ENCODE results near the gene MOCS3. TPM values are rescaled to one million over a fixed set of nuclear protein-coding genes. Genes with fewer than 3 reads are reported as not detected.

Gene MOCS3
- total RNA-seq, 1 donor, result 10.5 TPM

- peaks cover 6% of the 10 kb centered on the region for H3K27me3 ChIP-seq (ENCODE audit: insufficient read depth, low read length)
- no peaks in the 10 kb centered on the region for H3K36me3 ChIP-seq (ENCODE audit: insufficient read depth, low read length)
- H3K9me3 ChIP-seq (ENCODE audit: low read depth, low read length), result no peaks in the 10 kb centered on the region
- DNase-seq (ENCODE audit: insufficient read length, low spot score, missing footprints), result no peak
- TF ChIP-seq CTCF (IDR thresholded peaks at IDR 0.05; ENCODE audit: extremely low read depth, low read depth, low read length), result peak; percentile 94
- peak overlapping the region; percentile 37 for H3K4me2 ChIP-seq (ENCODE audit: insufficient read depth, low read length)
- H3K4me1 ChIP-seq (ENCODE audit: insufficient read depth, low read length), result peaks cover 30% of the 10 kb centered on the region
- H2AFZ ChIP-seq (ENCODE audit: low read length), result peak overlapping the region; percentile 64
- no peaks in the 10 kb centered on the region for H4K20me1 ChIP-seq (ENCODE audit: insufficient read depth, low read length)
- H3K79me2 ChIP-seq (ENCODE audit: insufficient read depth, low read length), result no peaks in the 10 kb centered on the region
- H3K27ac ChIP-seq (ENCODE audit: low read depth, low read length), result peak overlapping the region; percentile 90
- no peak overlapping the region for H3K4me3 ChIP-seq (ENCODE audit: insufficient read depth, low read length)
These were observed 22.5 kb downstream of the MOCS3 start for GRCh38 chr20:50980851-50981713.

- H3K27me3 ChIP-seq (ENCODE audit: insufficient read depth, low read length), result peaks cover 6% of the 10 kb centered on the region
- no peaks in the 10 kb centered on the region for H4K20me1 ChIP-seq (ENCODE audit: insufficient read depth, low read length)
- H3K9me3 ChIP-seq (ENCODE audit: low read depth, low read length), result no peaks in the 10 kb centered on the region
- H2AFZ ChIP-seq (ENCODE audit: low read length), result no peak overlapping the region
- no peak for DNase-seq (ENCODE audit: insufficient read length, low spot score, missing footprints)
- H3K79me2 ChIP-seq (ENCODE audit: insufficient read depth, low read length), result no peaks in the 10 kb centered on the region
- H3K4me2 ChIP-seq (ENCODE audit: insufficient read depth, low read length), result peak overlapping the region; percentile 15
- H3K27ac ChIP-seq (ENCODE audit: low read depth, low read length), result peak overlapping the region; percentile 42
- no peak for TF ChIP-seq CTCF (IDR thresholded peaks at IDR 0.05; ENCODE audit: extremely low read depth, low read depth, low read length)
- peaks cover 30% of the 10 kb centered on the region for H3K4me1 ChIP-seq (ENCODE audit: insufficient read depth, low read length)
- H3K36me3 ChIP-seq (ENCODE audit: insufficient read depth, low read length), result no peaks in the 10 kb centered on the region
- no peak overlapping the region for H3K4me3 ChIP-seq (ENCODE audit: insufficient read depth, low read length)
These were observed 23.1 kb downstream of the MOCS3 start for GRCh38 chr20:50981714-50982048.

- H3K4me2 ChIP-seq (ENCODE audit: insufficient read depth, low read length), result no peak overlapping the region
- H3K4me1 ChIP-seq (ENCODE audit: insufficient read depth, low read length), result peaks cover 31% of the 10 kb centered on the region
- H3K4me3 ChIP-seq (ENCODE audit: insufficient read depth, low read length), result no peak overlapping the region
- H3K79me2 ChIP-seq (ENCODE audit: insufficient read depth, low read length), result no peaks in the 10 kb centered on the region
- no peaks in the 10 kb centered on the region for H3K9me3 ChIP-seq (ENCODE audit: low read depth, low read length)
- H3K27ac ChIP-seq (ENCODE audit: low read depth, low read length), result peak overlapping the region; percentile 42
- no peaks in the 10 kb centered on the region for H3K36me3 ChIP-seq (ENCODE audit: insufficient read depth, low read length)
- no peak overlapping the region for H2AFZ ChIP-seq (ENCODE audit: low read length)
- no peaks in the 10 kb centered on the region for H4K20me1 ChIP-seq (ENCODE audit: insufficient read depth, low read length)
- peak; percentile 49 for DNase-seq (ENCODE audit: insufficient read length, low spot score, missing footprints)
- TF ChIP-seq CTCF (IDR thresholded peaks at IDR 0.05; ENCODE audit: extremely low read depth, low read depth, low read length), result no peak
- peaks cover 4% of the 10 kb centered on the region for H3K27me3 ChIP-seq (ENCODE audit: insufficient read depth, low read length)
These were observed 23.7 kb downstream of the MOCS3 start for GRCh38 chr20:50982363-50982762.

- Histone ChIP-seq H3K27me3 (ENCODE audit: insufficient read depth, low read length) (no peaks in the 10 kb centered on the region), H3K27ac (ENCODE audit: low read depth, low read length) (no peak overlapping the region), H4K20me1 (ENCODE audit: insufficient read depth, low read length) (no peaks in the 10 kb centered on the region), H3K9me3 (ENCODE audit: low read depth, low read length) (no peaks in the 10 kb centered on the region), H3K79me2 (ENCODE audit: insufficient read depth, low read length) (no peaks in the 10 kb centered on the region), H3K36me3 (ENCODE audit: insufficient read depth, low read length) (no peaks in the 10 kb centered on the region), H3K4me1 (ENCODE audit: insufficient read depth, low read length) (peaks cover 34% of the 10 kb centered on the region), H3K4me3 (ENCODE audit: insufficient read depth, low read length) (no peak overlapping the region), H2AFZ (ENCODE audit: low read length) (no peak overlapping the region), H3K4me2 (ENCODE audit: insufficient read depth, low read length) (no peak overlapping the region)
- DNase-seq (ENCODE audit: insufficient read length, low spot score, missing footprints), result no peak
- no peak for TF ChIP-seq CTCF (IDR thresholded peaks at IDR 0.05; ENCODE audit: extremely low read depth, low read depth, low read length)
These were observed 24.7 kb downstream of the MOCS3 start for GRCh38 chr20:50983321-50983720.
